DND-41 (cell line): ENCODE measurements around the gene HES3.

Experiments
- EZH2 ChIP-seq: IDR thresholded peaks from 3 replicates; pipeline ENCODE4 v1.6.1; 2012; ENCODE audit warnings: borderline replicate concordance, low read depth, mild to moderate bottlenecking, moderate library complexity, low read length, inconsistent platforms; ENCODE audit not compliant: severe bottlenecking
- TF ChIP-seq, protein P1 (sequence below): IDR thresholded peaks from 2 replicates; pipeline ENCODE4 v1.5.1; 2012; ENCODE audit warnings: borderline replicate concordance, low read length, moderate library complexity, mild to moderate bottlenecking; ENCODE audit not compliant: poor library complexity, severe bottlenecking; ENCODE audit errors: extremely low read depth

DNA sequence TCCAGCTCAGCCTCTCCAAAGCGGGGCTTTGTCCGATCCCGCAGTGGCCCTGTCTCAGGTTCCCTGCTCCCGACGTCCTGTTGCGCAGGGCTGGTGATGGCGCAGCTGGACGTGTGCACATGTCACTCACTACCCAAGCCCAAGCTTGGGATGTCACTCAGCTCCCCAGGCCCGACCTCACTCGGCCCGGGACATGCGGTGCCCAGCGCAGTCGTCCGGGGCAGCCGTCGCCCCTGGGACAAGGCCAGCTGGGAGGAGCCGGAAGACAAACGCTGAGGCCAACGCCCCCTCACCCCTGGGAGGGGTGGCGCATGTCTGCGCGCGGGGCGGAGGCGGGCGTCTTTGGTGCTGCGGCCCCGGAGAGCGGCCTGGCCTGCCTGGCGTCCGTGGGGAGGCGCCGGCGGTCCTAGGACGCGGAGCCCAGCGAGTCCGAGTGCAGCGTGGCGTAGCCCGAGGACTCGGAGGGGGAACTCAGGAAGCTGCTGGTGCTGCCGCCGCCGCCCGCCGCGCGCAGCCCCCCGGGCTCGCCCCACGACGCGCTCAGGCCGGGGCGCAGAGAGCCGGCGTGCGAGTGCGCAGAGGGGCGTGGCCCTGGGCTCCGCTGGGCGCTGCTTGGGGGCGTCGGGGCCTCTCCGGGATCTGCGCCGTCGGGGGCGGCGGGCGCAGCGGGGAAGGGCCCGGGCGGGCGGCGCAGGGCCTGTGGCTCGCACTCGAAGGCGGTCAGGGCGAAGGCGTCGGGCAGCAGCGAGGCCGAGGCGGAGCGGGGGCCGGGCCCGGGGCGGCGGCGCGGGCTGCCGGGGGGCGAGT, 5.2 kb downstream of the HES3 start:
- TF ChIP-seq EZH2 = no peak
- TF ChIP-seq, protein P1, sequence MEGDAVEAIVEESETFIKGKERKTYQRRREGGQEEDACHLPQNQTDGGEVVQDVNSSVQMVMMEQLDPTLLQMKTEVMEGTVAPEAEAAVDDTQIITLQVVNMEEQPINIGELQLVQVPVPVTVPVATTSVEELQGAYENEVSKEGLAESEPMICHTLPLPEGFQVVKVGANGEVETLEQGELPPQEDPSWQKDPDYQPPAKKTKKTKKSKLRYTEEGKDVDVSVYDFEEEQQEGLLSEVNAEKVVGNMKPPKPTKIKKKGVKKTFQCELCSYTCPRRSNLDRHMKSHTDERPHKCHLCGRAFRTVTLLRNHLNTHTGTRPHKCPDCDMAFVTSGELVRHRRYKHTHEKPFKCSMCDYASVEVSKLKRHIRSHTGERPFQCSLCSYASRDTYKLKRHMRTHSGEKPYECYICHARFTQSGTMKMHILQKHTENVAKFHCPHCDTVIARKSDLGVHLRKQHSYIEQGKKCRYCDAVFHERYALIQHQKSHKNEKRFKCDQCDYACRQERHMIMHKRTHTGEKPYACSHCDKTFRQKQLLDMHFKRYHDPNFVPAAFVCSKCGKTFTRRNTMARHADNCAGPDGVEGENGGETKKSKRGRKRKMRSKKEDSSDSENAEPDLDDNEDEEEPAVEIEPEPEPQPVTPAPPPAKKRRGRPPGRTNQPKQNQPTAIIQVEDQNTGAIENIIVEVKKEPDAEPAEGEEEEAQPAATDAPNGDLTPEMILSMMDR = no peak
